Effector CD8-positive, alpha-beta T cell (primary cell): Measurements from ENCODE around the gene GPBP1.
"Not testable (repeated sequence)": the region's sequence is repeated elsewhere in the genome, so short reads cannot be mapped to it uniquely, and the experiment has no call there.

ENCODE experiments used
- DNase-seq: peaks from one replicate; lab custom pipeline; 2025; lab: John Stamatoyannopoulos, UW

GPBP1 gene

DNA sequence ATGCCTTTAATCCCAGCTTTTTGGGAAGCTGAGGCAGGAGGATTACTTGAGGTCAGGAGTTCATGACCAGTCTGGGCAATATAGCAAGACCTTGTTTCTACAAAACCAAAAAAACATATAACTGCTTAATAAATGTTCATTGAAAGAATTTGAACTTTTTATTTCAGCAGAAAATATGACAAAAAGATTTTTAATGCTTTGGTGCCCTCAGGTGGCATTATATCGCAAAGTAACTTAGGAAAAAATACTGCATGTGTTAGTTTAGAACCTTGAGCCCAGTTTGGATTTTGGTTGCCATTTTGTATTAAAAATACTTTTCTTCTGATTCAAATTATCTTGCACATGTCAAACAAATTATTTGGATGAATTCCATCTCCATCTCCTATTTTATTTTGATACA, 103.2 kb downstream of the GPBP1 start:
- DNase-seq = no peak

DNA sequence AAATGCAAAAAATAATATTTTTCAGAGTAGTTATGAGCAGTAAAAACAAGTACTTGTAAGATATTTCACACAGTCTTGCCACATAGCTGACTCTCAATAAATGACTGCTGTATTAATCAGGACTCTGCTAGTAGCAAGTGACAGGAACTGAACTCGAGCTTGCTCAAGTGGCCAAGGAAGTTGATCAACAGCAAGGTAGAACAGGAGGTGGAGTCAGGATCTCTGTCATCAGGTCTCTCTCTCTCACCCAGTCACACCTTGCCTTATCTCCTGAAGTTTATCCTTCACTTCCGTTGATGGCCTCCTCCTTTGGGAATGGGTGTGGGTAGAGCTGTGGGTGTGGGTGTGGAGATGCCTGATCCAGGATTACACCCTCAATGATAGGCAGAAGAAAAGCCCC, 107.0 kb downstream of the GPBP1 start:
- DNase-seq = no peak

DNA sequence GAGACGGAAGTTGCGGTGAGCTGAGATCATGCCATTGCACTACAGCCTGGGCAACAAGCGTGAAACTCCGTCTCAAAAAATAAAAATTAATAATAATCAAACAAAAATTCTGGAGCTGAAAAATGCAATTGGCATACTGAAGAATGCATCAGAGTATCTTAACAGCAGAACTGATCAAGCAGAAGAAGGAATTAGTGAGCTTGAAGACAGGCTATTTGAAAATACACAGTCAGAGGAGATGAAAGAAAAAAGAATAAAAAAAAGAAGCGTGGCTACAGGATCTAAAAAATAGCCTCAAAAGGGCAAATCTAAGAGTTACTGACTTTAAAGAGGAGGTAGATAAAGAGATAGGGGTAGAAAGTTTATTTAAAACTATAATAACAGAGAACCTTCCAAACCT, 111.2 kb downstream of the GPBP1 start:
- not testable (repeated sequence) for DNase-seq

- DNase-seq = no peak
Measured at GRCh38 chr5:57291894-57292293, 118.0 kb downstream of the GPBP1 start.

- no peak for DNase-seq
Measured at GRCh38 chr5:57292336-57292735, 118.5 kb downstream of the GPBP1 start.

DNA sequence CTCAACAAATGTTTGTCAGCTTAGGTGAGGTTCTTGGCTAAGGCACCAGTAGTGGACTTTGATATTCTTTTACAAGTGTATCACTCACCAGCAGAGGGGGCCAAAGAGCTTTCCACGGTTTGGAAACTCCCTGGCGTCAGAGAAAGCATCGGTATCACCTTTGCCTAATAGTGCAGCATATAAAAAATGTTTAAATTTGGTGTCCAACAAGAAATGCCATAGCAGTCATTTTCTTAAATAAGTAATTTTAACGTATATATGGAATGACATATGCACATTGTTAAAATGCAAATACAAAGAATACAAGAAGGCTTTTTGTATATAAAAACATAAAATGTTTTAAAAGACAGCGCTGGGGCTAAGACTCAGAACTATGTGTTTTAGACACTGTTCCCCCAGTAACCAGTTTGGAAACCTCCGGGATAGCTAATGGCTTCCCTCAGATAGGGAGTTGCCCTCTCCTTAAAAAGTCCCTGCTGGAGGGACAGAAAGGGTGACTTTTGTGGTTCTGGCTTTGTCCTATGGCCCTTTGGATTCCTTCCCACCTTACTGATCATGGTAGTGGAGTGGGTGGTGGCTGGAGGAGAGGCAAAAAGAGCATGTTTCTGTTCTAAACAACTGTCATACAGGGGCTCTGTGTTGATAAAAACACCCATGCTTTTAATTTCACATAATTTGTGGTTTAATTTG, 124.6 kb downstream of the GPBP1 start:
- peak; percentile 79 for DNase-seq

GRCh38 chr5:57298985-57299491, 125.2 kb downstream of the GPBP1 start:
- DNase-seq = peak; percentile 15

DNA sequence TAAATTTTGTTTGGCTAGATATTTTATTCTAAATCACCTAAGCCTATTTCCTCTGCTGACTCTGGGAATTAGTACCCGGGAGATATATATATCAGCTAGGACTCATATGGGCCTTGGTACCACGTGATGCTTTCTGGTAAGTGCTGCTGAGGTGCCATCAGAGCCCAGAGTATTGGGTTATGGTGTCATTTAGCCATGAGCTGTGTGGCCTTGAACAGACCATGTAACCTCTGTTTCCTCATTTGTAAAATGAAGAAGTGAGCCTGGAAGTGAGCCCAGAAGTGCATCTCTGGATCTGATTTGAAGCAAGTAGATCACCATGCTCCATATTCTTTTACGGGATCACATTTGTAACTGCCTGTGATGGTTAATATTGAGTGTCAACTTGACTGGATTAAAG, 126.1 kb downstream of the GPBP1 start:
- DNase-seq = no peak

DNA sequence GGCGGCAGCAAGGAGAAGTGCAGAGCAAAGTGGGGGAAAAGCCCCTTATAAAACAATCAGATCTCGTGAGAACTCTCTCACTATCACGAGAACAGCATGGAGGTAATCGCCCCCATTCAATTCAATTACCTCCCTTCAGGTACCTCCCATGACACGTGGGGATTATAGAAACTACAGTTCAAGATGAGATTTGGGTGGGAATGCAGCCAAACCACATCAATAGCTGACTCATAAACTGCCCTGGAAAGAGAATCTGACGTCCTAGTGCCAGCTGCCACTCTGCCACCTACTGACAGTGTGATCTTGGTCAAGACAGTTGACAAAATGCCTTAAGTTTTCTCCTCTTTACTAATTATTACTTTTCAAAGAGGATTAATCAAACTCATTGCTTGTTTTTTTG, 128.3 kb downstream of the GPBP1 start:
- DNase-seq = no peak

DNA sequence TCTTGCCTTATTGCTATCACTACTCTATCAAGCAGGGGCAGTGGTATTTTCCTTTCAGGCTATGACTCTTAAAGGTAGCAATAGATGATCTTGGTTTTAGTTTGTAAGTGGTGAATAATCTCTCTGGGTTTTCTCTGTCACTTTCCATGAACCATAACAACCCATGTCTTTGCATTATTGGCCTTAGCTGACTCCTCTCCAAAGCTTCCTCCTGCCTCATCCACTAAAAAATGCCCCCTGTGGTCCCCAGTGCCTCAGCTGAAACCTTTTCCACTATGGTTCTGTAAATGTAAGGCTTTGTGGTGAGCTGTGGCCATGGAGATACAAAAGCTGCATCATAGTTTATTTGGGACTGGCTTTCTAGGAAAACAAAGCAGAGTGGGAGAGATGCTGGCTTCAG, 128.8 kb downstream of the GPBP1 start:
- DNase-seq = no peak

DNA sequence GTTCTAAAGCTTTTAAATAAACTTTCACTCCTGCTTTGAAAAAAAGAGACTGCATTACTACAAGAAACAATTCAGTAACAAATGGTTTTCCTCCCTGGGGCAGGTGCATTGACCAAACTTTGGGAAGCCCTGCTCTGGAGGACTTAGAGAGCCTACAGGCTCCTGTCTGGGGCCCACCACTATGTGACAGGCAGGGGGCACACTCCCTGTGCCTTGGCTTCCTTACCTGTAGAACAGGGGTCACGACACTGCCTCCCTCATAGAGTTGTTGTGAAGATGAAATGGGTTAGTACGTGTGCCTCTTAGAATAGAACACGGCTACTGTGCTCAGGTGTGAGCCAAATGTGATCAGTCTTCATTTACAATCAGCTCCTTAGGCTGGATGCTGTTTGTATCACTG, 130.1 kb downstream of the GPBP1 start:
- DNase-seq = no peak

GRCh38 chr5:57304931-57305330, 131.1 kb downstream of the GPBP1 start:
- DNase-seq = no peak

- DNase-seq = no peak
Measured at GRCh38 chr5:57306359-57306758, 132.5 kb downstream of the GPBP1 start.

- DNase-seq = no peak
Measured at GRCh38 chr5:57307516-57307915, 133.7 kb downstream of the GPBP1 start.

DNA sequence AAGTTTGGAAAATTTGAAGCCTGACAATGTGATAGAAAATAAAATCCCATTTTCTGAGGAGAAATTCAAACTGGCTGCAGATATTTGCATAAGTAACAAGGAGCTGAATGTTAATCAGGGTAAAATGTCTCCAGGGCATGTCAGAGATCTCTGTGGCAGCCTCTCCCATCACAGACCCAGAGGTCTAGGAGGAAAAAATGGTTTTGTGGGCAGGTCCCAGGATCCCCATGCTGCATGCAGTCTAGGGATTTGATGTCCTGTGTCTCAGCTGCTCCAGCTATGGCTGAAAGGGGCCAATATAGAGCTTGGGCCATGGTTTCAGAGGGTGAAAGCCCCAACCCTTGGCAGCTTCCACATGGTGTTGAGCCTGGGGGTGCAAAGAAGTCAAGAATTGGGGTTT, 135.2 kb downstream of the GPBP1 start:
- DNase-seq = not testable (repeated sequence)

GRCh38 chr5:57311251-57311650, 137.4 kb downstream of the GPBP1 start:
- no peak for DNase-seq

- no peak for DNase-seq
Measured at GRCh38 chr5:57311921-57312735, 138.3 kb downstream of the GPBP1 start.

DNA sequence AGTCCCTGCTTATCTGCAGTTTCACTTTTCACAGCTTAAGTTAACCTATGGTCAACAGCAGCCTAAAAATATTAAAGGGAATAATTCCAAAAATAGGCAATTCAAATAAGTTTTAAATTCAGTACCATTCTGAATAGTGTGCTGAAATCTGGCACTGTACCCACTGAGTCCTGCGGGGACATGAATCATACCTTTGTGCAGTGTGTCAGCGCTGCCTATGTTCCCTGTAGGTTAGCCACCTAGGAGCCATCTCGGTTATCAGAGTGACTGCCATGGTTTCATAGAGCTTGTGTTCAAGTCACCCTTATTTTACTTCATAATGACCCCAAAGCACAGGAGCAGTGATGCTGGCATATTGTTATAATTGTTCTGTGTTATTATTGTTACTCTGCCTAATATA, 139.9 kb downstream of the GPBP1 start:
- DNase-seq = no peak
